Glutamatergic neuron (in vitro differentiated cells): Measurements from ENCODE around the gene GLDN. TPM values are rescaled to one million over a fixed set of nuclear protein-coding genes. Genes with fewer than 3 reads are reported as not detected.

Experiments used
- DNase-seq: peaks from one replicate; pipeline ENCODE4 v3.0.0; 2022
- H3K27ac Mint-ChIP-seq: one replicate; pipeline ENCODE4 v1.8.0; 2020; ENCODE audit warnings: mild to moderate bottlenecking, mixed read lengths, inconsistent platforms; ENCODE audit not compliant: unreplicated experiment
- H3K27me3 Mint-ChIP-seq: one replicate; pipeline ENCODE4 v1.8.0; 2020; ENCODE audit warnings: mild to moderate bottlenecking, moderate library complexity, mixed read lengths, inconsistent platforms; ENCODE audit not compliant: unreplicated experiment
- H3K36me3 Mint-ChIP-seq: one replicate; pipeline ENCODE4 v1.8.0; 2020; ENCODE audit warnings: mild to moderate bottlenecking, mixed read lengths, inconsistent platforms; ENCODE audit not compliant: unreplicated experiment
- H3K4me1 Mint-ChIP-seq: one replicate; pipeline ENCODE4 v1.8.0; 2020; ENCODE audit warnings: mild to moderate bottlenecking, low read depth, mixed read lengths, inconsistent platforms; ENCODE audit not compliant: unreplicated experiment
- H3K4me3 Mint-ChIP-seq: one replicate; pipeline ENCODE4 v1.8.0; 2020; ENCODE audit warnings: mild to moderate bottlenecking, mixed read lengths, inconsistent platforms; ENCODE audit not compliant: unreplicated experiment
- H3K9me3 Mint-ChIP-seq: one replicate; pipeline ENCODE4 v1.8.0; 2020; ENCODE audit warnings: mild to moderate bottlenecking, moderate library complexity, mixed read lengths, inconsistent platforms; ENCODE audit not compliant: unreplicated experiment
- total RNA-seq: library from RNA; stranded (reverse); fragmentation: NEBNext Ultra II Directional; extraction: Animal tissue kit (Norgen Biotek cat#: 25700); gene quantifications from one replicate; pipeline ENCODE4 v1.2.1, GENCODE V29; 2021; ENCODE audit not compliant: unreplicated experiment
- TF ChIP-seq, protein P1 (sequence below): fragments of 200-600 bp; sonication (generic); IDR thresholded peaks from one replicate; pipeline ENCODE4 v1.5.0; 2021; ENCODE audit not compliant: partially characterized antibody, unreplicated experiment

Gene GLDN
- total RNA-seq, 1 donor from 2014 or later, result 0.56 TPM

DNA sequence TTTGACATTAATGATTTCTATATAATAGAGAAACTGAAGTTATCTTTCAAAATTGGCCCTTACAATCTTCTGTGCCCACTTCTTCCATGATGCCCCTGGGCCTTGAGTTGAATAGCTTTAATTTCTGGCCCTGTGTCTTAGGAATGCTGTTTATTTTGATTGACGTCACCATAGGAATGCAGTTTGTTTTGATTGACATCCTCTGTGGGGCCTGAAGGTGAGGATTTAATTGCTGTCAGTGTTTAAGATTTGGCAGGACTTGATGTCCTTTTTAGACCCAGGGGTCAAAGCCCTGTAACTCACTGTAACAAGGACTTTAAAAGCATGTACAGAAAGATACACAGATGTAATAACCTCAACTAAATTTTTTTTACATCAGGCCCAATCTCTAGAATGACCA is 83.3 kb downstream of the GLDN start:
- Mint-ChIP-seq H3K4me1 (no peaks in the 10 kb centered on the region), H3K4me3 (no peak overlapping the region), H3K27ac (no peak overlapping the region), H3K36me3 (no peaks in the 10 kb centered on the region), H3K27me3 (no peaks in the 10 kb centered on the region), H3K9me3 (peaks cover 1% of the 10 kb centered on the region)
- TF ChIP-seq, protein P1, sequence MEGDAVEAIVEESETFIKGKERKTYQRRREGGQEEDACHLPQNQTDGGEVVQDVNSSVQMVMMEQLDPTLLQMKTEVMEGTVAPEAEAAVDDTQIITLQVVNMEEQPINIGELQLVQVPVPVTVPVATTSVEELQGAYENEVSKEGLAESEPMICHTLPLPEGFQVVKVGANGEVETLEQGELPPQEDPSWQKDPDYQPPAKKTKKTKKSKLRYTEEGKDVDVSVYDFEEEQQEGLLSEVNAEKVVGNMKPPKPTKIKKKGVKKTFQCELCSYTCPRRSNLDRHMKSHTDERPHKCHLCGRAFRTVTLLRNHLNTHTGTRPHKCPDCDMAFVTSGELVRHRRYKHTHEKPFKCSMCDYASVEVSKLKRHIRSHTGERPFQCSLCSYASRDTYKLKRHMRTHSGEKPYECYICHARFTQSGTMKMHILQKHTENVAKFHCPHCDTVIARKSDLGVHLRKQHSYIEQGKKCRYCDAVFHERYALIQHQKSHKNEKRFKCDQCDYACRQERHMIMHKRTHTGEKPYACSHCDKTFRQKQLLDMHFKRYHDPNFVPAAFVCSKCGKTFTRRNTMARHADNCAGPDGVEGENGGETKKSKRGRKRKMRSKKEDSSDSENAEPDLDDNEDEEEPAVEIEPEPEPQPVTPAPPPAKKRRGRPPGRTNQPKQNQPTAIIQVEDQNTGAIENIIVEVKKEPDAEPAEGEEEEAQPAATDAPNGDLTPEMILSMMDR, result no peak
- no peak for DNase-seq

DNA sequence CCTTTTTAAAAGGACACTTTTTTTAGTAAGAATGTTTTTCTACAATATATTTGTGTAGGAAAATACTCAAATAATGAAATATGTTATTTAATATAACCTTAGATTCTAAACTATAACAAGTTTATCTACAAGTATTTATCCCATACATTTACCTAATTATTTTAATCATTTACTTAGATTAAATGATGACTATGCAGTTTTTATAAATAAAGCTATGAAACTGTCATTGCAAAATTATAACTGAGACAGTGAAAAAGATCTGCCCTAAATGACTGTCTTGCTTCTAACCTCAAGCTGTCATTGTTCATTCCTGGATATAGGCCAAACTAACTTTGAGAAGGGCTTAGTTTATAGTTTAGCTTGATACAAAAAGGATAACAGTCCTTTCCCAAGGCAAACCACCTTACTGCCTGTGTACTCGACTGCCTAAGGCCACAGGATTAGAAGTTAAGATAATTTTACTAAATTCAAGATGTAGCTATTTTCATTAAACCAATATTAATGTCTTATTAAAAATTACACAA is 84.1 kb downstream of the GLDN start:
- H3K36me3 Mint-ChIP-seq, result no peaks in the 10 kb centered on the region
- H3K9me3 Mint-ChIP-seq, result peaks cover 1% of the 10 kb centered on the region
- TF ChIP-seq, protein P1, result no peak
- no peak overlapping the region for H3K4me3 Mint-ChIP-seq
- H3K27me3 Mint-ChIP-seq, result no peaks in the 10 kb centered on the region
- DNase-seq, result no peak
- H3K27ac Mint-ChIP-seq, result no peak overlapping the region
- H3K4me1 Mint-ChIP-seq, result no peaks in the 10 kb centered on the region

DNA sequence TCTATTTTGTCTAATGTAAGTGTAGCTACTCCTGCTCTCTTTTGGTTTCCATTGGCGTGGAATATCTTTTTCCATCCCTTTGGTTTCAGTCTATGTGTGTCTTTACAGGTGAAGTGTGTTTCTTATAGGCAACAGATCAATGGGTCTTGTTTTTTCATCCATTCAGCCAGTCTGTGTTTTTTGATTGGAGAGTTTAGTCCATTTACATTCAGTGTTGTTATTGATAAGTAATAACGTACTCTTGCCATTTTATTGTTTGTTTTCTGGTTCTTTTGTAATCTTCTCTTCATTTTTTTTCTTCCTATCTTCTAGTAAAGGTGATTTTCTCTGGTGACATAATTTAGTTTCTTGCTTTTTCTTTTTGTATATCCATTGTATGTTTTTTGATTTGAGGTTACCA is 97.1 kb downstream of the GLDN start:
- Mint-ChIP-seq H3K27me3 (no peaks in the 10 kb centered on the region), H3K36me3 (peaks cover 3% of the 10 kb centered on the region), H3K9me3 (no peaks in the 10 kb centered on the region), H3K27ac (no peak overlapping the region), H3K4me1 (no peaks in the 10 kb centered on the region), H3K4me3 (no peak overlapping the region)
- DNase-seq, result no peak
- TF ChIP-seq, protein P1, result no peak

DNA sequence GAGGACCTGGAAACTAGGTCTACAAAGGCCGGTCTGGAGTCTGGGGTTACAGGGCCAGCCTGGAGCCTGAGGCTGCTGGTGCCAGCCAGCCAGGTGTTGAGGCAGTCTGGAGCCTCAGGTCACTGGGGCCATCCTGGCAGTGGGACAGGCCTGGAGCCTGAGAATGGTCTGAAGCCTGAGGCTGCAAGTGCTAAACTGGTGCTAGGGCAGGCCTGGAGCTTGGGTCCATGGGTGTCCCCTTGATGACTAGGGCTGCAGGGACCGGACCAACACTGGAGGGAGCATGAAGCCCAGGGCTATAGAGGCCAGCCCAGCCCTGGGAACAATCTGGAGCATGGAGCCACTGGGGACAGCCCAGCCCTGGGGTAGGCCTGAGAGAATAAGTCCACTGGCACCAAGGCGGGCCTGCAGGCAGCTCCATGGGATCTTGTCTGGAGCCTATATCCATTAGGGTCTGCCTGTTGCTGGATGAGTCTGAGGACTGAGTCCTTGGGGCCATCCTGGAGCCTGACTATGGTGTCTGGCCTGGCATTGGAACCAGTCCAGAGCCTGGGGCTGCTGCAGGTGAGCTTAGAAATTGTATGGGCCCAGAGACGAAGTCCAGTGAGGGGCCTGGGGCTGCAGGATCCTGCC is 101.9 kb downstream of the GLDN start:
- H3K4me1 Mint-ChIP-seq, result no peaks in the 10 kb centered on the region
- H3K9me3 Mint-ChIP-seq, result peaks cover 3% of the 10 kb centered on the region
- TF ChIP-seq, protein P1, result no peak
- H3K4me3 Mint-ChIP-seq, result no peak overlapping the region
- H3K27me3 Mint-ChIP-seq, result peaks cover 2% of the 10 kb centered on the region
- H3K27ac Mint-ChIP-seq, result no peak overlapping the region
- DNase-seq, result no peak
- H3K36me3 Mint-ChIP-seq, result peaks cover 10% of the 10 kb centered on the region

DNA sequence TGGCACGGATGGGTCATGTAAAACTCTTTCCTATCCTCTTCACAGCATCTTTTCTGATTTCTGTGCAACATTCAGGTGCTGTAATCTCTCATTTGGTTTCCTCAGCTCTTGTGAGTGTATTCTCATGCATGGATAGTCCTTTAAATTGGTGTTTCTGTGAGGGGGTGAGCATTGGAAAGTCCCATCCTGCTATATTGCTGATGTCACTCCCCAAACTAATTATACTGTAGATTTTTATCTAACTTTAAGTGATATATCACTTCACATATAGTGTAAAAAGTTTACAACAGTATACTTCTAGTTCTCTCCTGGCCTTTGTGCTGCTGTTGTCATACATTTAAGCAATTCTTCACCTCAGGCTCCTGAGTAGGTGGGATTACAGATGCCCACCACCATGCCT is 102.7 kb downstream of the GLDN start:
- Mint-ChIP-seq H3K27me3 (peaks cover 2% of the 10 kb centered on the region), H3K4me3 (no peak overlapping the region), H3K27ac (no peak overlapping the region), H3K9me3 (peaks cover 3% of the 10 kb centered on the region), H3K36me3 (peaks cover 10% of the 10 kb centered on the region), H3K4me1 (no peaks in the 10 kb centered on the region)
- TF ChIP-seq, protein P1, result no peak
- DNase-seq, result no peak
